GM19452 (cell line): ENCODE results near the gene UTS2B.

ENCODE experiments used
- ATAC-seq: cut with Tn5 transposase; IDR thresholded peaks from one replicate; pipeline ENCODE4 v1.9.1; 2021; ENCODE audit not compliant: unreplicated experiment

Gene UTS2B

GRCh38 chr3:191328383-191328961 lies 1.9 kb downstream of the UTS2B start:
- ATAC-seq = no peak

- ATAC-seq = no peak
These were observed 2.8 kb downstream of the UTS2B start for GRCh38 chr3:191327526-191327925.

- ATAC-seq = no peak
These were observed 5.4 kb downstream of the UTS2B start for GRCh38 chr3:191324936-191325335.

- no peak for ATAC-seq
These were observed 9.1 kb downstream of the UTS2B start for GRCh38 chr3:191321019-191321767.

- ATAC-seq = no peak
These were observed 10.0 kb downstream of the UTS2B start for GRCh38 chr3:191320316-191320715.

GRCh38 chr3:191316876-191317603 lies 13.3 kb downstream of the UTS2B start:
- ATAC-seq = no peak

GRCh38 chr3:191314109-191314728 lies 16.1 kb downstream of the UTS2B start:
- no peak for ATAC-seq

- no peak for ATAC-seq
These were observed 17.0 kb downstream of the UTS2B start for GRCh38 chr3:191313296-191313695.

GRCh38 chr3:191307341-191307740 lies 23.0 kb downstream of the UTS2B start:
- ATAC-seq = no peak

GRCh38 chr3:191306428-191306827 lies 23.9 kb downstream of the UTS2B start:
- no peak for ATAC-seq

- ATAC-seq = no peak
These were observed 26.7 kb downstream of the UTS2B start for GRCh38 chr3:191303596-191303995.

GRCh38 chr3:191302451-191302850 lies 27.9 kb downstream of the UTS2B start:
- no peak for ATAC-seq

- ATAC-seq = no peak
These were observed 28.4 kb downstream of the UTS2B start for GRCh38 chr3:191301782-191302411.

- ATAC-seq = peak; percentile 75
These were observed 29.3 kb downstream of the UTS2B start for GRCh38 chr3:191301017-191301416.

- no peak for ATAC-seq
These were observed 29.9 kb downstream of the UTS2B start for GRCh38 chr3:191300422-191300821.

- ATAC-seq = no peak
These were observed 31.5 kb downstream of the UTS2B start for GRCh38 chr3:191298846-191299245.

- ATAC-seq = peak; percentile 86
These were observed 34.2 kb downstream of the UTS2B start for GRCh38 chr3:191296041-191296541.

GRCh38 chr3:191294291-191294690 lies 36.0 kb downstream of the UTS2B start:
- no peak for ATAC-seq

GRCh38 chr3:191292243-191293015 lies 37.9 kb downstream of the UTS2B start:
- ATAC-seq = no peak

- ATAC-seq = peak; percentile 86
These were observed 39.9 kb downstream of the UTS2B start for GRCh38 chr3:191290311-191291025.
